Calu3 (cell line): ENCODE results near the gene TSC1. TPM values are rescaled to one million over a fixed set of nuclear protein-coding genes. Genes with fewer than 3 reads are reported as not detected.

Experiments
- BruUV-seq: library from RNA; stranded (reverse); fragments of 400-500 nt; replicated peaks from 2 replicates; lab custom pipeline; 2021; lab: Mats Ljungman, UMichigan
- CTCF ChIA-PET: fragments of 300-600 bp; sonication (Branson Sonifier 250); formaldehyde crosslinking; loops from one replicate; lab custom pipeline; 2022; ENCODE audit warnings: antibody characterized with exemption; lab: Charles Lee
- DNase-seq: peaks from one replicate; pipeline ENCODE4 v3.0.0; 2022
- H3K27ac Mint-ChIP-seq: one replicate; pipeline ENCODE4 v1.8.0; 2022; ENCODE audit warnings: mixed read lengths; ENCODE audit not compliant: unreplicated experiment
- H3K27me3 Mint-ChIP-seq: one replicate; pipeline ENCODE4 v1.8.0; 2022; ENCODE audit warnings: mixed read lengths; ENCODE audit not compliant: unreplicated experiment
- H3K36me3 Mint-ChIP-seq: one replicate; pipeline ENCODE4 v1.8.0; 2022; ENCODE audit warnings: mild to moderate bottlenecking, moderate library complexity, mixed read lengths; ENCODE audit not compliant: insufficient read depth, unreplicated experiment
- H3K4me1 Mint-ChIP-seq: one replicate; pipeline ENCODE4 v1.8.0; 2022; ENCODE audit warnings: mild to moderate bottlenecking, low read depth, mixed read lengths; ENCODE audit not compliant: unreplicated experiment
- H3K4me3 Mint-ChIP-seq: one replicate; pipeline ENCODE4 v1.8.0; 2022; ENCODE audit warnings: mild to moderate bottlenecking, low read depth, moderate library complexity, mixed read lengths; ENCODE audit not compliant: unreplicated experiment
- H3K9me3 Mint-ChIP-seq: one replicate; pipeline ENCODE4 v1.8.0; 2022; ENCODE audit warnings: low read depth, mixed read lengths; ENCODE audit not compliant: unreplicated experiment
- CTCF ChIP-seq: fragments of 200-600 bp; IDR thresholded peaks from one replicate; pipeline ENCODE4 v1.8.0; 2022; ENCODE audit warnings: antibody characterized with exemption; ENCODE audit not compliant: unreplicated experiment
- intact Hi-C: fragments of 100-400 bp; cut with micrococcal nuclease; formaldehyde crosslinking; loops from one replicate; pipeline ENCODE4 v1.10.0; 2022; ENCODE audit not compliant: unreplicated experiment
- total RNA-seq: library from RNA; stranded (reverse); gene quantifications from 2 replicates; pipeline ENCODE4 v1.2.3, GENCODE V29; 2022

TSC1 gene
- total RNA-seq, 1 experiment from 2014 or later, result 31.7 TPM

- H3K27ac Mint-ChIP-seq, result no peak overlapping the region
- intact Hi-C loops, result no loop called here
- no TSS peak for BruUV-seq
- no peaks in the 10 kb centered on the region for H3K9me3 Mint-ChIP-seq
- no peak for TF ChIP-seq CTCF
- peaks cover 5% of the 10 kb centered on the region for H3K4me1 Mint-ChIP-seq
- peaks cover 23% of the 10 kb centered on the region for H3K36me3 Mint-ChIP-seq
- no peak for DNase-seq
- H3K27me3 Mint-ChIP-seq, result no peaks in the 10 kb centered on the region
- no peak overlapping the region for H3K4me3 Mint-ChIP-seq
- CTCF ChIA-PET, result interaction anchor here (0.7 kb wide), 1 partner anchor 11 kb away, joined by 3 read pairs; no protein-coding TSS in a partner anchor
Measured at GRCh38 chr9:132894862-132895835, 49.3 kb downstream of the TSC1 start.

GRCh38 chr9:132894346-132894745, 50.1 kb downstream of the TSC1 start:
- no peak for DNase-seq
- Mint-ChIP-seq H3K9me3 (no peaks in the 10 kb centered on the region), H3K4me3 (no peak overlapping the region), H3K27me3 (no peaks in the 10 kb centered on the region), H3K4me1 (peaks cover 5% of the 10 kb centered on the region), H3K36me3 (peaks cover 17% of the 10 kb centered on the region), H3K27ac (no peak overlapping the region)
- BruUV-seq, result no TSS peak
- intact Hi-C loops, result no loop called here
- CTCF ChIA-PET, result interaction anchor here (0.7 kb wide), 1 partner anchor 12 kb away, joined by 3 read pairs; no protein-coding TSS in a partner anchor
- TF ChIP-seq CTCF, result no peak

GRCh38 chr9:132892400-132892799, 52.0 kb downstream of the TSC1 start:
- H3K9me3 Mint-ChIP-seq, result no peaks in the 10 kb centered on the region
- no peak for DNase-seq
- CTCF ChIA-PET, result no interaction called here
- no peak overlapping the region for H3K27ac Mint-ChIP-seq
- H3K4me3 Mint-ChIP-seq, result no peak overlapping the region
- no peaks in the 10 kb centered on the region for H3K27me3 Mint-ChIP-seq
- H3K36me3 Mint-ChIP-seq, result peaks cover 17% of the 10 kb centered on the region
- intact Hi-C loops, result no loop called here
- TF ChIP-seq CTCF, result no peak
- peaks cover 5% of the 10 kb centered on the region for H3K4me1 Mint-ChIP-seq
- no TSS peak for BruUV-seq

GRCh38 chr9:132888151-132888550, 56.3 kb downstream of the TSC1 start:
- H3K27ac Mint-ChIP-seq, result no peak overlapping the region
- BruUV-seq, result no TSS peak
- peaks cover 10% of the 10 kb centered on the region for H3K36me3 Mint-ChIP-seq
- H3K4me3 Mint-ChIP-seq, result no peak overlapping the region
- DNase-seq, result no peak
- H3K9me3 Mint-ChIP-seq, result no peaks in the 10 kb centered on the region
- no peaks in the 10 kb centered on the region for H3K4me1 Mint-ChIP-seq
- intact Hi-C loops, result no loop called here
- H3K27me3 Mint-ChIP-seq, result no peaks in the 10 kb centered on the region
- CTCF ChIA-PET, result no interaction called here
- no peak for TF ChIP-seq CTCF
